ENCODE results near the gene CSTF2.

Gene CSTF2

DNA sequence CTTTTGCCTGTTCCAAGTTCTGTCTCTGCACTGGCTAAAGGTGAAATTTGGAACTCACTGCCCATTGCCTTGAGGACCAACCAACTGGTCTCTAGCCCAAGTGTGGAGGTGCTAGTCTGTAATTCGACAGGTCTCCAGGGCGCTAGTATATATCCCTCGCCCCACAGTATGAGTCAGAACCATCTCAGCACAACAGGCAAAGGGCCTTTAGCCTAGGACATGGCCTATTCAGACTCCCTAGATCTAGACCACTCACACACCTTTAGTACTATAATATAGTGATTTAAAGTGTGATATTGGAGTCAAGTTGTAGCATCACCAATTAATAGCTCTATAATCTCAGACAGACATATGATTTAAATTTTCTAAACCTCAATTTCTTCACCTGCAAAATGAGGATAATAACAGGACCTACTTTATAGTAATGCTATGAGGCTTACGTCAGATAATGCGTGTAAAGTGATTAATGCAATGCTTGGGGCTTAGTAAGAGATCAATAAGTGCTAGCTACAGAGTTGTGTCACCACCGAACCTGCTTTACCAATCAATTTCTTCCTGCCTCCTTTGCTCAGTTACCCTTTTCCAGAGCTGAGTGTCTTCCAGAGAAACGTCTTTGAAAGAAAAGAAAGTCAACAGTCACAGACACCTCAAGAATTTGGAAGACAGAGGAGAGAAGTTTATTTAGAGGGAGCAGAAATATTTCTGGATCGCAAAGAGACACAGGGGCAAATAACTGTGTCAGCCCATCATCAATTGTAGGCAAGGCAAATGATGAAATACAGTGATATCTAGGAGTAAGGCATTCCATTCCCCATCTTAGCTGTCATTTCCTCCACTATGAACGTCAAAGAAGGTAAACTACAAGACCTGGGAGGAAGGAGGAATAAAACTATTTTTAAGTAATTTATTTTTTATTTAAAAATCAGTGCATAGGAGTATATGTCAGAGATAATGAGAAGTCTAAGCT, 51.7 kb downstream of the CSTF2 start:
- no CpG with 5 or more reads among the region's 9 CpGs for WGBS (ENCODE audit: insufficient coverage, insufficient read length)
- no peak for DNase-seq (ENCODE audit: low read depth, low spot score)
- no peaks in the 10 kb centered on the region for H3K9me3 ChIP-seq (ENCODE audit: control insufficient read depth, insufficient read depth, low read length)
- no peak overlapping the region for H3K4me3 ChIP-seq (ENCODE audit: low read length)
- no peak overlapping the region for H3K27ac ChIP-seq (ENCODE audit: low read length)
- no peaks in the 10 kb centered on the region for H3K4me1 ChIP-seq (ENCODE audit: control insufficient read depth, insufficient read depth, low read length)
- H3K36me3 ChIP-seq (ENCODE audit: control insufficient read depth, insufficient read depth, low read length), result no peaks in the 10 kb centered on the region
- H3K27me3 ChIP-seq (ENCODE audit: control insufficient read depth, insufficient read depth, low read length), result no peaks in the 10 kb centered on the region

DNA sequence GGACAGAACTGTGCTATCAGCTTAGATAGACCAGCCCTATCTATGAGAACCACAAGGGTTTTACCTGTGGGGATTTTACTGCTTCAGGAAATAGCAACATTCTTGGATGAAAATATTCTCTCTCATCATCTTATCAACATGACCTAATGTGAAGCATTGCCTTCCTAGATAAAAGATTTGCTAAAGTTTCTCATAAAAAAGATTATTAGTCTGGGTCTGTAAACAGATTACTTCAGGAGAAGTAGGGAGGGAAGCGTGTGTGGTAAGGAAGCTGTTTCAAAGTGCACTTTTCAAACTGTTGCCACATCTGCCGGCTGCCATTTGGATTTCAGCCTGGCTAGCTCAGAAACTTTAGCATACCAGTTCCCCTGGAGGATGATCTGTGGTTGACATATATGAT, 54.1 kb downstream of the CSTF2 start, which contains the start of gene NOX1:
TSS of gene NOX1 (minus strand) at position 35 of the 400 bp plus-strand sequence. CDS start 220 bp downstream, outside the sequence.
- DNase-seq (ENCODE audit: low read depth, low spot score), result no peak
- Histone ChIP-seq H3K36me3 (ENCODE audit: control insufficient read depth, insufficient read depth, low read length) (no peaks in the 10 kb centered on the region), H3K9me3 (ENCODE audit: control insufficient read depth, insufficient read depth, low read length) (no peaks in the 10 kb centered on the region), H3K4me3 (ENCODE audit: low read length) (no peak within 1 kb of the TSS), H3K4me1 (ENCODE audit: control insufficient read depth, insufficient read depth, low read length) (no peaks in the 10 kb centered on the region), H3K27me3 (ENCODE audit: control insufficient read depth, insufficient read depth, low read length) (no peaks in the 10 kb centered on the region), H3K27ac (ENCODE audit: low read length) (no peak within 1 kb of the TSS)
- WGBS (ENCODE audit: insufficient coverage, insufficient read length), result no CpG with 5 or more reads among the region's 2 CpGs

DNA sequence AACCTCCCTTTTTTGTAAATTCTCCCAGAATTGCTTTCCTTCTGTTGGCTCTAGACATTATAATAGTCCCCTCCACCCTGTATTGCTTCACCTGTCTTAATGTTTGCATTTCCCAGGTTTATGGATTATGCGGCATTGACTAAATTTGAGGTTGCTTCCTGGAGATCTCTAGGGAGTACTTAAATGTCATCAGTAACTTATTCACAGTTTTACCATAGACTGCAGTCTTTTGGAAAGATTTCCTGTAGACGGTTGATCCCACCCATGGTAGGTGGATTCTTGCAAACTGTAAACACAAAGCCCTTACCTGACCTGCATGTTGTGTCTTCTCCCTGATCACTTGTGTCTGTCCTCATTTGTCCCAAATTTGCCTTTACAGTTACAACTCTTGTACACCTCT, 60.2 kb downstream of the CSTF2 start:
- Histone ChIP-seq H3K27ac (ENCODE audit: low read length) (no peak overlapping the region), H3K4me3 (ENCODE audit: low read length) (no peak overlapping the region), H3K36me3 (ENCODE audit: control insufficient read depth, insufficient read depth, low read length) (no peaks in the 10 kb centered on the region), H3K4me1 (ENCODE audit: control insufficient read depth, insufficient read depth, low read length) (no peaks in the 10 kb centered on the region), H3K9me3 (ENCODE audit: control insufficient read depth, insufficient read depth, low read length) (no peaks in the 10 kb centered on the region), H3K27me3 (ENCODE audit: control insufficient read depth, insufficient read depth, low read length) (no peaks in the 10 kb centered on the region)
- WGBS (ENCODE audit: insufficient coverage, insufficient read length), result no CpG with 5 or more reads among the region's 2 CpGs
- DNase-seq (ENCODE audit: low read depth, low spot score), result no peak

DNA sequence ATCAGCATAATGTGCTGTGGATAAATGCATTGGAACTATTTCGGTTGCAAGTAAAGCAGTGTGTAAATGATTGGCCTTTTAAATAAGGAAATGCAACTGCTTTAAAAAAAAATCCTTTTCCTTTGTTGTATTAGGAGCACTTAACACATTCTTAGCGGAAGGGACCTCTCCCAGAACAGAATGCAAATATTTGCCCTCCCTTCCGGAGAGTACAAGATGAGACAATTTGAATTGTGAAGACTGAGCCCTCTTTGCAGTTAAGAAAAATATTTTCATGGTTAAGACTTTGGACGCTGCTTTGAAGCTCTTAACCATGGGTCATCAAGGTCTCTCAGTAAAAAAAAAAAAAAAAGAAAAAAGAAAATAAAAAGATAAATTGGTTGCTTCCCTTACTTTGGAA, 63.5 kb downstream of the CSTF2 start:
- WGBS (ENCODE audit: insufficient coverage, insufficient read length), result no CpG with 5 or more reads among the region's 4 CpGs
- H3K4me3 ChIP-seq (ENCODE audit: low read length), result no peak overlapping the region
- H3K27ac ChIP-seq (ENCODE audit: low read length), result no peak overlapping the region

More for the DNA sequence above, 63.5 kb downstream of the CSTF2 start:
- Histone ChIP-seq H3K27me3 (ENCODE audit: control insufficient read depth, insufficient read depth, low read length) (no peaks in the 10 kb centered on the region), H3K4me1 (ENCODE audit: control insufficient read depth, insufficient read depth, low read length) (no peaks in the 10 kb centered on the region), H3K36me3 (ENCODE audit: control insufficient read depth, insufficient read depth, low read length) (no peaks in the 10 kb centered on the region), H3K9me3 (ENCODE audit: control insufficient read depth, insufficient read depth, low read length) (no peaks in the 10 kb centered on the region)
- no peak for DNase-seq (ENCODE audit: low read depth, low spot score)

All from iPS DF 6.9 (cell line).